Brain pericyte (primary cell): ENCODE data around the gene SPNS1.
A peak's percentile ranks its signal among the peaks of the same experiment; 100 is the strongest.

ENCODE experiments used
- DNase-seq: peaks from one replicate; pipeline ENCODE4 v3.0.0-alpha.2; 2012; ENCODE audit warnings: low read depth, low spot score

SPNS1 gene

DNA sequence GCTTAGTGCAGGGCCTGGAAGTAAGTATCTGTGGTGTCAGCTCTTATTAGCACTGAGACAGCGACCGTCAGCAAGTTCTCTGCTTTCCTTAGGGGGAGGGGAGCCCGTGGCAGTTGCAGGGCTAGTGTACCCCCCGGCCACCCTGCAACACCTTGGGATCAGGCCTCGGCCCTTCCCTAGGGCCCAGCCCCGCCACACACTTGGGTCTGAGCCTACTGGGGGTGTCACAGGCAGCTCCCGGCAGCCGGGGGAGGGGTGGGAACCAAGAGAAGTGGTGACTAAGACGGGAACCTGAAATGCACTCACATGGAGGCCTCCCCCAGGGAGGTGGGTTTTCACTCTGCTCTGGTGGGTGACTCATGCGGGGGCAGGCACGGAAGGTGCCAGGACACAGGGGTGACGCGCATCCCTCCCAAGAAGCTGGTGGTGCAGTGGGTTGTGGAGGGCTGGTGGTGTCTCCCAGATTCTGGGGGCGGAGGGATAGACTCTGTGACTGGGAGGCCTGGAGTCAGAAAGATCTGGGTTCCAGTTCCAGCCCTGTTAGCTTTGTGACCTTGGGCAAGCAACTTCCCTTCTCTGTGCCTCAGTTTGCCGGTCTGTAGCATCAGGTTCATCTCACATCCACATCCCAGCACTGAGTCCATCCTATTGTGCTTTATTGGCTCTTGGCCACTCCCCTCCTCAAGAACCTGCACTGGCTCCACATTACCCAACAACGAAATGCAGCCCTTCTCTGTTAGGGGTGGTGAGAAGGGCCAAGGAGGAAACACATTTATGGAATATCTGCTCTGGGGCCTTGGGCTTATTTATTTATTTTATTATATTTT lies 54.8 kb downstream of the SPNS1 start:
- peak; percentile 82 for DNase-seq

GRCh38 chr16:29030086-29030840 lies 55.7 kb downstream of the SPNS1 start:
- no peak for DNase-seq
